Measurements from ENCODE around the gene TFCP2L1. TPM values are rescaled to one million over a fixed set of nuclear protein-coding genes. Genes with fewer than 3 reads are reported as not detected.

The TFCP2L1 gene
- polyA plus RNA-seq, 3 donors = 0.03 to 0.24 TPM; not detected in 1

- Histone ChIP-seq H3K4me3 (replicated peaks in 1 of 3; ENCODE audit: low read depth in 2 of 3, low read length in 3 of 3) (no peak overlapping the region), H3K9me3 (replicated peaks in 1 of 2; ENCODE audit: control insufficient read depth in 1 of 2, insufficient read depth in 1 of 2, low read length in 2 of 2) (no peaks in the 10 kb centered on the region), H3K36me3 (replicated peaks in 1 of 2; ENCODE audit: control insufficient read depth in 1 of 2, insufficient read depth in 2 of 2, low read length in 2 of 2) (no peaks in the 10 kb centered on the region), H4K20me1 (ENCODE audit: insufficient read depth, low read length) (no peaks in the 10 kb centered on the region), H3K27ac (ENCODE audit: low read depth in 1 of 2, low read length in 2 of 2) (no peak overlapping the region), H3K27me3 (ENCODE audit: control insufficient read depth in 2 of 2, insufficient read depth in 2 of 2, low read length in 2 of 2) (no peaks in the 10 kb centered on the region), H3K4me1 (ENCODE audit: control insufficient read depth in 1 of 2, insufficient read depth in 2 of 2, low read length in 2 of 2) (peaks cover 6 to 8% of the 10 kb centered on the region in 2 donors), H3K9ac (ENCODE audit: insufficient read depth, low read length, poor library complexity, severe bottlenecking) (no peak overlapping the region), H2AFZ (ENCODE audit: insufficient read depth, low read depth, low read length, poor library complexity, severe bottlenecking) (no peak overlapping the region), H3K79me2 (ENCODE audit: insufficient read depth, low read length) (no peaks in the 10 kb centered on the region), H3K4me2 (replicated peaks; ENCODE audit: extremely low read depth, low read length, poor library complexity, severe bottlenecking) (no peak overlapping the region)
- DNase-seq = no peak
- intact Hi-C loops (cut with micrococcal nuclease) = no loop called here
- TF ChIP-seq CTCF (IDR thresholded peaks at IDR 0.05) = no peak
- Mint-ChIP-seq H3K4me1 (peaks cover 7% of the 10 kb centered on the region), H3K27me3 (ENCODE audit: low read depth in 3 of 3) (peaks cover 2 to 8% (median 4%) of the 10 kb centered on the region in 3 donors), H3K27ac (no peak overlapping the region), H3K9me3 (peaks cover 0 to 2% (median 0%) of the 10 kb centered on the region in 7 donors), H3K4me3 (no peak overlapping the region), H3K36me3 (no peaks in the 10 kb centered on the region)
- WGBS (ENCODE audit: insufficient coverage) = 100% methylated on average over 1 of the region's 2 CpGs
These were observed 49.5 kb downstream of the TFCP2L1 start for GRCh38 chr2:121235542-121235941.

GRCh38 chr2:121234791-121235190 is 50.2 kb downstream of the TFCP2L1 start:
- H3K4me2 ChIP-seq (replicated peaks; ENCODE audit: extremely low read depth, low read length, poor library complexity, severe bottlenecking) = no peak overlapping the region
- no peak overlapping the region for H3K4me3 Mint-ChIP-seq
- H3K79me2 ChIP-seq (ENCODE audit: insufficient read depth, low read length) = no peaks in the 10 kb centered on the region
- H3K9me3 ChIP-seq (replicated peaks in 1 of 2; ENCODE audit: control insufficient read depth in 1 of 2, insufficient read depth in 1 of 2, low read length in 2 of 2) = no peaks in the 10 kb centered on the region
- no peaks in the 10 kb centered on the region for H3K36me3 Mint-ChIP-seq
- H3K4me1 Mint-ChIP-seq = peaks cover 7% of the 10 kb centered on the region
- intact Hi-C loops (cut with micrococcal nuclease) = no loop called here
- no peaks in the 10 kb centered on the region for H4K20me1 ChIP-seq (ENCODE audit: insufficient read depth, low read length)
- peaks cover 6 to 8% of the 10 kb centered on the region in 2 donors for H3K4me1 ChIP-seq (ENCODE audit: control insufficient read depth in 1 of 2, insufficient read depth in 2 of 2, low read length in 2 of 2)
- no peak for TF ChIP-seq CTCF (IDR thresholded peaks at IDR 0.05)
- peaks cover 2 to 10% (median 6%) of the 10 kb centered on the region in 3 donors for H3K27me3 Mint-ChIP-seq (ENCODE audit: low read depth in 3 of 3)
- H3K27ac Mint-ChIP-seq = no peak overlapping the region
- no peaks in the 10 kb centered on the region for H3K36me3 ChIP-seq (replicated peaks in 1 of 2; ENCODE audit: control insufficient read depth in 1 of 2, insufficient read depth in 2 of 2, low read length in 2 of 2)
- DNase-seq = no peak
- H3K27ac ChIP-seq (ENCODE audit: low read depth in 1 of 2, low read length in 2 of 2) = no peak overlapping the region
- H2AFZ ChIP-seq (ENCODE audit: insufficient read depth, low read depth, low read length, poor library complexity, severe bottlenecking) = no peak overlapping the region
- H3K9me3 Mint-ChIP-seq = peaks cover 0 to 2% (median 0%) of the 10 kb centered on the region in 7 donors
- 87% methylated on average over 8 of the region's 9 CpGs for WGBS (ENCODE audit: insufficient coverage)
- no peaks in the 10 kb centered on the region for H3K27me3 ChIP-seq (ENCODE audit: control insufficient read depth in 2 of 2, insufficient read depth in 2 of 2, low read length in 2 of 2)
- H3K9ac ChIP-seq (ENCODE audit: insufficient read depth, low read length, poor library complexity, severe bottlenecking) = no peak overlapping the region
- H3K4me3 ChIP-seq (replicated peaks in 1 of 3; ENCODE audit: low read depth in 2 of 3, low read length in 3 of 3) = no peak overlapping the region

All from CD14-positive monocyte (primary cell).